ENCODE results near the gene ANGPTL8.

GRCh38 chr19:11284515-11284914, 45.1 kb downstream of the ANGPTL8 start:
- TF ChIP-seq CTCF (IDR thresholded peaks at IDR 0.05) (no peak), POLR2A (IDR thresholded peaks at IDR 0.05) (no peak)
